ENCODE measurements around the gene SLC17A2. TPM values are rescaled to one million over a fixed set of nuclear protein-coding genes. Genes with fewer than 3 reads are reported as not detected.

Gene SLC17A2
- total and polyA plus RNA-seq, 5 donors from 2014 or later = not detected

GRCh38 chr6:25959890-25960536, 29.5 kb upstream of the SLC17A2 start:
- Mint-ChIP-seq H3K4me3 (peak overlapping the region in 2 of 4 donors; percentile 44 to 95), H3K9me3 (peaks cover 0 to 3% (median 0%) of the 10 kb centered on the region in 7 donors), H3K4me1 (peaks cover 0 to 59% (median 43%) of the 10 kb centered on the region in 4 donors), H3K27ac (peak overlapping the region; percentile 54 to 97 (median 82)), H3K27me3 (peaks cover 10% of the 10 kb centered on the region), H3K36me3 (peaks cover 4% of the 10 kb centered on the region)
- Histone ChIP-seq H3K4me3 (ENCODE audit: low read depth, low read length) (peak overlapping the region; percentile 2), H3K9me3 (ENCODE audit: control insufficient read depth in 2 of 2, low read length in 2 of 2) (no peaks in the 10 kb centered on the region), H3K27me3 (ENCODE audit: control insufficient read depth, insufficient read depth, low read length) (no peaks in the 10 kb centered on the region), H3K27ac (ENCODE audit: insufficient read depth, low read length, poor library complexity, severe bottlenecking) (no peak overlapping the region), H3K36me3 (ENCODE audit: control insufficient read depth, insufficient read depth, low read length) (peaks cover 2% of the 10 kb centered on the region), H3K4me1 (ENCODE audit: control insufficient read depth, insufficient read depth, low read length, poor library complexity, severe bottlenecking) (peaks cover 36% of the 10 kb centered on the region)
- DNase-seq = no peak
- ATAC-seq (ENCODE audit: low read depth in 2 of 2) = no peak

- no peaks in the 10 kb centered on the region for H3K36me3 Mint-ChIP-seq
- no peak overlapping the region for H3K27ac ChIP-seq (ENCODE audit: insufficient read depth, low read length, poor library complexity, severe bottlenecking)
Observed at GRCh38 chr6:25958700-25959162, 28.2 kb upstream of the SLC17A2 start.

GRCh38 chr6:25956226-25956625, 25.7 kb upstream of the SLC17A2 start:
- Mint-ChIP-seq H3K4me1 (peaks cover 0 to 29% (median 19%) of the 10 kb centered on the region in 4 donors), H3K27ac (no peak overlapping the region), H3K27me3 (peaks cover 16% of the 10 kb centered on the region), H3K4me3 (no peak overlapping the region), H3K36me3 (no peaks in the 10 kb centered on the region), H3K9me3 (peaks cover 0 to 3% (median 0%) of the 10 kb centered on the region in 7 donors)
- Histone ChIP-seq H3K27me3 (ENCODE audit: control insufficient read depth, insufficient read depth, low read length) (peaks cover 2% of the 10 kb centered on the region), H3K4me1 (ENCODE audit: control insufficient read depth, insufficient read depth, low read length, poor library complexity, severe bottlenecking) (peaks cover 11% of the 10 kb centered on the region), H3K9me3 (ENCODE audit: control insufficient read depth in 2 of 2, low read length in 2 of 2) (no peaks in the 10 kb centered on the region), H3K36me3 (ENCODE audit: control insufficient read depth, insufficient read depth, low read length) (no peaks in the 10 kb centered on the region), H3K27ac (ENCODE audit: insufficient read depth, low read length, poor library complexity, severe bottlenecking) (no peak overlapping the region), H3K4me3 (ENCODE audit: low read depth, low read length) (no peak overlapping the region)
- no peak for ATAC-seq (ENCODE audit: low read depth in 2 of 2)
- no peak for DNase-seq

More at GRCh38 chr6:25958700-25959162, 28.2 kb upstream of the SLC17A2 start:
- Histone ChIP-seq H3K36me3 (ENCODE audit: control insufficient read depth, insufficient read depth, low read length) (no peaks in the 10 kb centered on the region), H3K4me1 (ENCODE audit: control insufficient read depth, insufficient read depth, low read length, poor library complexity, severe bottlenecking) (peaks cover 23% of the 10 kb centered on the region), H3K4me3 (ENCODE audit: low read depth, low read length) (peak overlapping the region; percentile 39), H3K9me3 (ENCODE audit: control insufficient read depth in 2 of 2, low read length in 2 of 2) (no peaks in the 10 kb centered on the region), H3K27me3 (ENCODE audit: control insufficient read depth, insufficient read depth, low read length) (peaks cover 2% of the 10 kb centered on the region)
- Mint-ChIP-seq H3K27me3 (peaks cover 10% of the 10 kb centered on the region), H3K4me3 (peak overlapping the region in 3 of 4 donors; percentile 53 to 63 (median 61)), H3K9me3 (peaks cover 0 to 3% (median 0%) of the 10 kb centered on the region in 7 donors), H3K27ac (peak overlapping the region in 2 of 3 donors; percentile 89 to 97), H3K4me1 (peaks cover 0 to 48% (median 34%) of the 10 kb centered on the region in 4 donors)
- ATAC-seq (ENCODE audit: low read depth in 2 of 2) = no peak
- no peak for DNase-seq

- Mint-ChIP-seq H3K27me3 (peaks cover 16% of the 10 kb centered on the region), H3K36me3 (no peaks in the 10 kb centered on the region), H3K4me1 (peaks cover 0 to 15% (median 10%) of the 10 kb centered on the region in 4 donors), H3K9me3 (peaks cover 0 to 3% (median 0%) of the 10 kb centered on the region in 7 donors), H3K4me3 (no peak overlapping the region), H3K27ac (no peak overlapping the region)
- Histone ChIP-seq H3K4me1 (ENCODE audit: control insufficient read depth, insufficient read depth, low read length, poor library complexity, severe bottlenecking) (peaks cover 5% of the 10 kb centered on the region), H3K27me3 (ENCODE audit: control insufficient read depth, insufficient read depth, low read length) (peaks cover 2% of the 10 kb centered on the region), H3K4me3 (ENCODE audit: low read depth, low read length) (no peak overlapping the region), H3K27ac (ENCODE audit: insufficient read depth, low read length, poor library complexity, severe bottlenecking) (no peak overlapping the region), H3K36me3 (ENCODE audit: control insufficient read depth, insufficient read depth, low read length) (no peaks in the 10 kb centered on the region), H3K9me3 (ENCODE audit: control insufficient read depth in 2 of 2, low read length in 2 of 2) (no peaks in the 10 kb centered on the region)
- no peak for DNase-seq
- ATAC-seq (ENCODE audit: low read depth in 2 of 2) = no peak
Observed at GRCh38 chr6:25954756-25955155, 24.3 kb upstream of the SLC17A2 start.

- H3K4me1 Mint-ChIP-seq = peaks cover 0 to 6% (median 3%) of the 10 kb centered on the region in 4 donors
- H3K9me3 Mint-ChIP-seq = peaks cover 0 to 2% (median 0%) of the 10 kb centered on the region in 7 donors
- Histone ChIP-seq H3K4me1 (ENCODE audit: control insufficient read depth, insufficient read depth, low read length, poor library complexity, severe bottlenecking) (peaks cover 2% of the 10 kb centered on the region), H3K27me3 (ENCODE audit: control insufficient read depth, insufficient read depth, low read length) (peaks cover 2% of the 10 kb centered on the region), H3K4me3 (ENCODE audit: low read depth, low read length) (no peak overlapping the region), H3K36me3 (ENCODE audit: control insufficient read depth, insufficient read depth, low read length) (no peaks in the 10 kb centered on the region), H3K27ac (ENCODE audit: insufficient read depth, low read length, poor library complexity, severe bottlenecking) (no peak overlapping the region), H3K9me3 (ENCODE audit: control insufficient read depth in 2 of 2, low read length in 2 of 2) (no peaks in the 10 kb centered on the region)
- H3K36me3 Mint-ChIP-seq = no peaks in the 10 kb centered on the region
- H3K4me3 Mint-ChIP-seq = no peak overlapping the region
- ATAC-seq (ENCODE audit: low read depth in 2 of 2) (no peak), DNase-seq (no peak)
- peaks cover 16% of the 10 kb centered on the region for H3K27me3 Mint-ChIP-seq
- H3K27ac Mint-ChIP-seq = no peak overlapping the region
Observed at GRCh38 chr6:25953733-25954132, 23.2 kb upstream of the SLC17A2 start.

- peaks cover 0 to 2% (median 0%) of the 10 kb centered on the region in 7 donors for H3K9me3 Mint-ChIP-seq
- H3K9me3 ChIP-seq (ENCODE audit: control insufficient read depth in 2 of 2, low read length in 2 of 2) = no peaks in the 10 kb centered on the region
- peaks cover 2% of the 10 kb centered on the region for H3K27me3 ChIP-seq (ENCODE audit: control insufficient read depth, insufficient read depth, low read length)
- no peak overlapping the region for H3K27ac ChIP-seq (ENCODE audit: insufficient read depth, low read length, poor library complexity, severe bottlenecking)
- H3K27ac Mint-ChIP-seq = no peak overlapping the region
- no peaks in the 10 kb centered on the region for H3K4me1 Mint-ChIP-seq
- H3K4me3 Mint-ChIP-seq = no peak overlapping the region
- ATAC-seq (ENCODE audit: low read depth in 2 of 2) (no peak), DNase-seq (no peak)
- H3K4me3 ChIP-seq (ENCODE audit: low read depth, low read length) = no peak overlapping the region
- H3K36me3 ChIP-seq (ENCODE audit: control insufficient read depth, insufficient read depth, low read length) = no peaks in the 10 kb centered on the region
- no peaks in the 10 kb centered on the region for H3K4me1 ChIP-seq (ENCODE audit: control insufficient read depth, insufficient read depth, low read length, poor library complexity, severe bottlenecking)
- H3K36me3 Mint-ChIP-seq = no peaks in the 10 kb centered on the region
- peaks cover 10% of the 10 kb centered on the region for H3K27me3 Mint-ChIP-seq
Observed at GRCh38 chr6:25952535-25952934, 22.0 kb upstream of the SLC17A2 start.

- H3K27ac Mint-ChIP-seq = peak overlapping the region in 1 of 3 donors; percentile 38
- peaks cover 7% of the 10 kb centered on the region for H3K27me3 Mint-ChIP-seq
- Histone ChIP-seq H3K4me1 (ENCODE audit: control insufficient read depth, insufficient read depth, low read length, poor library complexity, severe bottlenecking) (no peaks in the 10 kb centered on the region), H3K27me3 (ENCODE audit: control insufficient read depth, insufficient read depth, low read length) (peaks cover 2% of the 10 kb centered on the region), H3K36me3 (ENCODE audit: control insufficient read depth, insufficient read depth, low read length) (no peaks in the 10 kb centered on the region), H3K4me3 (ENCODE audit: low read depth, low read length) (no peak overlapping the region), H3K9me3 (ENCODE audit: control insufficient read depth in 2 of 2, low read length in 2 of 2) (no peaks in the 10 kb centered on the region), H3K27ac (ENCODE audit: insufficient read depth, low read length, poor library complexity, severe bottlenecking) (no peak overlapping the region)
- H3K4me1 Mint-ChIP-seq = peaks cover 1 to 8% (median 2%) of the 10 kb centered on the region in 4 donors
- peaks cover 0 to 2% (median 0%) of the 10 kb centered on the region in 7 donors for H3K9me3 Mint-ChIP-seq
- no peak overlapping the region for H3K4me3 Mint-ChIP-seq
- no peaks in the 10 kb centered on the region for H3K36me3 Mint-ChIP-seq
- no peak for ATAC-seq (ENCODE audit: low read depth in 2 of 2)
- DNase-seq = no peak
Observed at GRCh38 chr6:25951296-25952032, 21.0 kb upstream of the SLC17A2 start.

Data from CD4-positive, CD25-positive, alpha-beta regulatory T cell (primary cell).